OCI-LY7 (cell line): ENCODE measurements around the gene SLC6A12. TPM values are rescaled to one million over a fixed set of nuclear protein-coding genes. Genes with fewer than 3 reads are reported as not detected.

Experiments used
- BruUV-seq: library from RNA; stranded (reverse); fragments of 400-500 nt; replicated peaks from 2 replicates; lab custom pipeline; 2021; lab: Mats Ljungman, UMichigan
- CTCF ChIA-PET: fragments of 300-600 bp; sonication (Branson Sonifier 250); formaldehyde crosslinking; loops from one replicate; lab custom pipeline; 2022; ENCODE audit warnings: antibody characterized with exemption; ENCODE audit not compliant: unreplicated experiment; lab: Charles Lee
- POLR2A ChIA-PET: fragments of 300-600 bp; sonication (Branson Sonifier 250); formaldehyde crosslinking; loops from one replicate; lab custom pipeline; 2022; ENCODE audit warnings: antibody characterized with exemption; lab: Charles Lee
- DNase-seq: peaks from one replicate; pipeline ENCODE4 v3.0.0-alpha.2; 2015; ENCODE audit warnings: low spot score
- H2AFZ ChIP-seq: fragments of 200-600 bp; sonication (generic), shearing (Covaris generic); 2 replicates; pipeline ENCODE4 v1.6.1; 2014; ENCODE audit warnings: mild to moderate bottlenecking, antibody characterized with exemption, low read length, moderate library complexity
- H3K27ac ChIP-seq: fragments of 200-600 bp; sonication (generic); 2 replicates; pipeline ENCODE4 v1.5.1; 2014; ENCODE audit warnings: mixed run types, low read depth, mild to moderate bottlenecking, moderate library complexity, low read length, inconsistent platforms; ENCODE audit not compliant: poor library complexity, severe bottlenecking
- H3K36me3 ChIP-seq: fragments of 200-600 bp; sonication (generic); 2 replicates; pipeline ENCODE4 v1.6.1; 2014; ENCODE audit warnings: mild to moderate bottlenecking, antibody characterized with exemption, low read length, moderate library complexity, mixed read lengths; ENCODE audit not compliant: insufficient read depth
- H3K4me1 ChIP-seq: fragments of 200-600 bp; sonication (generic); 2 replicates; pipeline ENCODE4 v1.5.1; 2014; ENCODE audit warnings: mild to moderate bottlenecking, low read length; ENCODE audit not compliant: insufficient read depth, poor library complexity, severe bottlenecking
- H3K4me2 ChIP-seq: fragments of 200-600 bp; sonication (generic); 2 replicates; pipeline ENCODE4 v1.6.1; 2014; ENCODE audit warnings: mild to moderate bottlenecking, low read length
- H3K4me3 ChIP-seq: fragments of 200-600 bp; sonication (generic); 2 replicates; pipeline ENCODE4 v1.5.1; 2014; ENCODE audit warnings: mild to moderate bottlenecking, low read depth, low read length; ENCODE audit not compliant: poor library complexity, severe bottlenecking
- H3K79me2 ChIP-seq: fragments of 200-600 bp; sonication (generic); 2 replicates; pipeline ENCODE4 v1.6.1; 2016; ENCODE audit warnings: low read depth, mild to moderate bottlenecking, low read length, moderate library complexity, mixed read lengths; ENCODE audit not compliant: insufficient read depth
- H3K9me2 ChIP-seq: fragments of 200-600 bp; sonication (generic); 2 replicates; pipeline ENCODE4 v1.6.1; 2016; ENCODE audit warnings: mild to moderate bottlenecking, low read length, mixed read lengths; ENCODE audit not compliant: insufficient read depth
- H3K9me3 ChIP-seq: fragments of 200-600 bp; sonication (generic); 2 replicates; pipeline ENCODE4 v1.6.1; 2014; ENCODE audit warnings: mild to moderate bottlenecking, mixed run types, low read length, mixed read lengths
- H4K20me1 ChIP-seq: fragments of 200-600 bp; sonication (generic); 2 replicates; pipeline ENCODE4 v1.6.1; 2014; ENCODE audit warnings: mild to moderate bottlenecking, antibody characterized with exemption, low read length, moderate library complexity, mixed read lengths; ENCODE audit not compliant: insufficient read depth
- CTCF ChIP-seq: fragments of 200-600 bp; sonication (generic); conservative IDR thresholded peaks from 2 replicates; pipeline ENCODE4 v1.5.1; 2014; ENCODE audit warnings: mild to moderate bottlenecking, antibody characterized with exemption, low read length, moderate library complexity, mixed read lengths
- EZH2phosphoT487 ChIP-seq: fragments of 200-600 bp; sonication (generic); IDR thresholded peaks from 2 replicates; pipeline ENCODE4 v1.6.1; 2018; ENCODE audit warnings: low read depth, borderline replicate concordance, mild to moderate bottlenecking, mixed run types, antibody characterized with exemption, low read length, moderate library complexity, mixed read lengths
- intact Hi-C: fragments of 100-400 bp; cut with micrococcal nuclease; formaldehyde crosslinking; loops from one replicate; pipeline ENCODE4 v1.10.0; 2022; ENCODE audit not compliant: unreplicated experiment
- total RNA-seq, 2 experiments: library from RNA; depleted of rRNA in 1 of 2; stranded (reverse); fragments of >200 nt in 1 of 2; shearing (Covaris generic) in 1 of 2; gene quantifications; 2 replicates each; pipeline ENCODE4 v1.2.3, GENCODE V29; 2014 to 2022

Gene SLC6A12
- total RNA-seq, 2 experiments from 2014 or later, result not detected

- Histone ChIP-seq H3K36me3 (no peaks in the 10 kb centered on the region), H3K27ac (no peak overlapping the region), H3K4me3 (no peak overlapping the region), H2AFZ (no peak overlapping the region), H4K20me1 (no peaks in the 10 kb centered on the region), H3K4me2 (no peak overlapping the region), H3K9me2 (no peaks in the 10 kb centered on the region), H3K4me1 (no peaks in the 10 kb centered on the region), H3K79me2 (no peaks in the 10 kb centered on the region), H3K9me3 (0 out of 2 replicates have a peak, but pooled peaks cover 4% of the 10 kb centered on the region)
- ChIA-PET CTCF (no interaction called here), POLR2A (no interaction called here)
- no peak for TF ChIP-seq EZH2phosphoT487
- TF ChIP-seq CTCF, result no peak
- intact Hi-C loops, result no loop called here
- no TSS peak for BruUV-seq
- no peak for DNase-seq
Observed at GRCh38 chr12:241266-241665, 27.3 kb upstream of the SLC6A12 start.

DNA sequence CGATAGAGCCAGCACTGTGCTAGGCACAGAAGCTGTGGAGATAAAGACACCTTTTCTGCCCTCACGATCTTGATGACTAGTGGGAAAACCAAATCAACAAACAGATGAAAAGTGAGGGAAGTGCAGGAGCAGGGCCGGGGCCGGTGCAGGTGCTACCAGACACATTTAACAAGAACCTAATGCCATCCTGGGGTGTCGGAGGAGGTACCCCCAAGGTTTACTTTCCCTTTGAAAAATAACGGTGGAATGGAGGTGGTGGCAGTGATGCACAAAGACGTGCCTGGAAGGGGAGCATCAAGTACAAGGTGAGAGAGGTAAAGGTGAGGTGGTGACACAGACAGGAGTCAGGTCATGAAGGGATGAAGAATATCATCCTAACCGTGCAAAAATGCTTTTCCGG lies 26.6 kb upstream of the SLC6A12 start:
- intact Hi-C loops, result no loop called here
- DNase-seq, result no peak
- no TSS peak for BruUV-seq
- Histone ChIP-seq H3K4me3 (no peak overlapping the region), H3K36me3 (no peaks in the 10 kb centered on the region), H3K4me2 (no peak overlapping the region), H4K20me1 (no peaks in the 10 kb centered on the region), H3K27ac (no peak overlapping the region), H3K9me3 (0 out of 2 replicates have a peak, but pooled peaks cover 5% of the 10 kb centered on the region), H3K79me2 (no peaks in the 10 kb centered on the region), H2AFZ (no peak overlapping the region), H3K4me1 (no peaks in the 10 kb centered on the region), H3K9me2 (no peaks in the 10 kb centered on the region)
- CTCF ChIA-PET, result no interaction called here
- no peak for TF ChIP-seq EZH2phosphoT487
- TF ChIP-seq CTCF, result no peak
- POLR2A ChIA-PET, result no interaction called here

DNA sequence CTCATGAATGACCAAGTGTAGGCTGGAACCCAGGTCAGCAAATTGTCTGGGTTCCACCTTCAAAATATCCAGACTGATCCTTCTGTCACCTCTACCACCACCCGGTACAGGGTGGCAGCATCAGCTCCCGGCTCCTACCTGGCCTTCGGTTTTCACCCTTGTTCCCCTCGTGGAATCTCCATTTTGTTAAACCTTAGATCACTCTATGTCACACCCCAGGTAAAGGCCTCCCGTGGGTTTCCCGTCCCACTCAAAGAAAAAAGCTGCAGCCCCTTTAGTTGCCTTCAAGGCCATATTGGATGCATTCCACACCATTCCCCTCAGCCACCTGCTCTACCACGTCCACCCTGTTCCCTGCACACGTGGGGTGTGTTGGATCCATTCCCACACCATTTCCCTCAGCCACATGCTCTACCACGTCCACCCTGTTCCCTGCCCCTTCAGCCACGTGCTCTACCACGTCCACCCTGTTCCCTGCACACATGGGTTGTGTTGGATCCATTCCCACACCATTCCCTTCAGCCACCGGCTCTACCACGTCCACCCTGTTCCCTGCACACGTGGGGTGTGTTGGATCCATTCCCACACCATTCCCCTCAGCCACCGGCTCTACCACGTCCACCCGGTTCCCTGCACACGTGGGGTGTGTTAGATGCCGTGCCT lies 24.9 kb upstream of the SLC6A12 start:
- BruUV-seq, result no TSS peak
- no peak overlapping the region for H3K27ac ChIP-seq
- no peak overlapping the region for H2AFZ ChIP-seq
- TF ChIP-seq CTCF (no peak), EZH2phosphoT487 (no peak)
- ChIA-PET POLR2A (no interaction called here), CTCF (no interaction called here)
- 0 out of 2 replicates have a peak, but pooled peaks cover 5% of the 10 kb centered on the region for H3K9me3 ChIP-seq
- no peaks in the 10 kb centered on the region for H3K36me3 ChIP-seq
- no peaks in the 10 kb centered on the region for H4K20me1 ChIP-seq
- H3K4me3 ChIP-seq, result no peak overlapping the region
- no peaks in the 10 kb centered on the region for H3K4me1 ChIP-seq
- H3K79me2 ChIP-seq, result no peaks in the 10 kb centered on the region
- no peaks in the 10 kb centered on the region for H3K9me2 ChIP-seq
- no peak for DNase-seq
- H3K4me2 ChIP-seq, result no peak overlapping the region
- intact Hi-C loops, result no loop called here
